Stimulated activated CD4-positive, alpha-beta T cell treated with anti-CD3 and anti-CD28 coated beads, Interleukin-4, amount 100 ng/mL, for 24 hours (primary cell): ENCODE data around the gene AGTRAP.

Source experiments
- DNase-seq: peaks from one replicate; pipeline ENCODE4 v3.0.0-alpha.2; 2020

AGTRAP gene

GRCh38 chr1:11736746-11737639 is 1.1 kb downstream of the AGTRAP start:
- DNase-seq: peak; percentile 40

- no peak for DNase-seq
Measured at GRCh38 chr1:11738096-11738495, 2.2 kb downstream of the AGTRAP start.

- no peak for DNase-seq
Measured at GRCh38 chr1:11738783-11739182, 2.8 kb downstream of the AGTRAP start.

- DNase-seq: peak; percentile 13
Measured at GRCh38 chr1:11740258-11741192, 4.6 kb downstream of the AGTRAP start.

- no peak for DNase-seq
Measured at GRCh38 chr1:11741482-11741881, 5.5 kb downstream of the AGTRAP start.

GRCh38 chr1:11741919-11742558 is 6.1 kb downstream of the AGTRAP start:
- no peak for DNase-seq

- no peak for DNase-seq
Measured at GRCh38 chr1:11744287-11744686, 8.4 kb downstream of the AGTRAP start.

- DNase-seq: no peak
Measured at GRCh38 chr1:11746092-11746491, 10.2 kb downstream of the AGTRAP start.

- no peak for DNase-seq
Measured at GRCh38 chr1:11746795-11747487, 11.0 kb downstream of the AGTRAP start.

GRCh38 chr1:11748294-11749202 is 12.6 kb downstream of the AGTRAP start:
- DNase-seq: no peak

GRCh38 chr1:11749203-11749689 is 13.3 kb downstream of the AGTRAP start:
- DNase-seq: peak; percentile 37

GRCh38 chr1:11749996-11750395 is 14.1 kb downstream of the AGTRAP start:
- no peak for DNase-seq

GRCh38 chr1:11751087-11751486 is 15.2 kb downstream of the AGTRAP start:
- no peak for DNase-seq

GRCh38 chr1:11752359-11753088 is 16.6 kb downstream of the AGTRAP start:
- DNase-seq: no peak

- DNase-seq: no peak
Measured at GRCh38 chr1:11753555-11754208, 17.7 kb downstream of the AGTRAP start.

GRCh38 chr1:11757047-11757446 is 21.1 kb downstream of the AGTRAP start:
- DNase-seq: no peak

GRCh38 chr1:11759791-11760190 is 23.9 kb downstream of the AGTRAP start:
- no peak for DNase-seq

GRCh38 chr1:11761285-11761684 is 25.3 kb downstream of the AGTRAP start:
- no peak for DNase-seq

- DNase-seq: peak; percentile 31
Measured at GRCh38 chr1:11761988-11762406, 26.1 kb downstream of the AGTRAP start, which contains the start of gene C1orf167. TSS of gene C1orf167 (plus strand) at chr1:11762193. CDS start at chr1:11764401, 2,208 bp downstream.

GRCh38 chr1:11764115-11764514 is 28.2 kb downstream of the AGTRAP start:
- DNase-seq: no peak
